GM18519 (cell line): Measurements from ENCODE around the gene PPP1R13B.
"Not testable (repeated sequence)": the region's sequence is repeated elsewhere in the genome, so short reads cannot be mapped to it uniquely, and the experiment has no call there.

ENCODE experiments used
- ATAC-seq: cut with Tn5 transposase; IDR thresholded peaks from one replicate; pipeline ENCODE4 v1.9.1; 2021; ENCODE audit warnings: mild to moderate bottlenecking, moderate library complexity; ENCODE audit not compliant: unreplicated experiment, low FRiP score

The PPP1R13B gene, protein sequence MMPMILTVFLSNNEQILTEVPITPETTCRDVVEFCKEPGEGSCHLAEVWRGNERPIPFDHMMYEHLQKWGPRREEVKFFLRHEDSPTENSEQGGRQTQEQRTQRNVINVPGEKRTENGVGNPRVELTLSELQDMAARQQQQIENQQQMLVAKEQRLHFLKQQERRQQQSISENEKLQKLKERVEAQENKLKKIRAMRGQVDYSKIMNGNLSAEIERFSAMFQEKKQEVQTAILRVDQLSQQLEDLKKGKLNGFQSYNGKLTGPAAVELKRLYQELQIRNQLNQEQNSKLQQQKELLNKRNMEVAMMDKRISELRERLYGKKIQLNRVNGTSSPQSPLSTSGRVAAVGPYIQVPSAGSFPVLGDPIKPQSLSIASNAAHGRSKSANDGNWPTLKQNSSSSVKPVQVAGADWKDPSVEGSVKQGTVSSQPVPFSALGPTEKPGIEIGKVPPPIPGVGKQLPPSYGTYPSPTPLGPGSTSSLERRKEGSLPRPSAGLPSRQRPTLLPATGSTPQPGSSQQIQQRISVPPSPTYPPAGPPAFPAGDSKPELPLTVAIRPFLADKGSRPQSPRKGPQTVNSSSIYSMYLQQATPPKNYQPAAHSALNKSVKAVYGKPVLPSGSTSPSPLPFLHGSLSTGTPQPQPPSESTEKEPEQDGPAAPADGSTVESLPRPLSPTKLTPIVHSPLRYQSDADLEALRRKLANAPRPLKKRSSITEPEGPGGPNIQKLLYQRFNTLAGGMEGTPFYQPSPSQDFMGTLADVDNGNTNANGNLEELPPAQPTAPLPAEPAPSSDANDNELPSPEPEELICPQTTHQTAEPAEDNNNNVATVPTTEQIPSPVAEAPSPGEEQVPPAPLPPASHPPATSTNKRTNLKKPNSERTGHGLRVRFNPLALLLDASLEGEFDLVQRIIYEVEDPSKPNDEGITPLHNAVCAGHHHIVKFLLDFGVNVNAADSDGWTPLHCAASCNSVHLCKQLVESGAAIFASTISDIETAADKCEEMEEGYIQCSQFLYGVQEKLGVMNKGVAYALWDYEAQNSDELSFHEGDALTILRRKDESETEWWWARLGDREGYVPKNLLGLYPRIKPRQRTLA

DNA sequence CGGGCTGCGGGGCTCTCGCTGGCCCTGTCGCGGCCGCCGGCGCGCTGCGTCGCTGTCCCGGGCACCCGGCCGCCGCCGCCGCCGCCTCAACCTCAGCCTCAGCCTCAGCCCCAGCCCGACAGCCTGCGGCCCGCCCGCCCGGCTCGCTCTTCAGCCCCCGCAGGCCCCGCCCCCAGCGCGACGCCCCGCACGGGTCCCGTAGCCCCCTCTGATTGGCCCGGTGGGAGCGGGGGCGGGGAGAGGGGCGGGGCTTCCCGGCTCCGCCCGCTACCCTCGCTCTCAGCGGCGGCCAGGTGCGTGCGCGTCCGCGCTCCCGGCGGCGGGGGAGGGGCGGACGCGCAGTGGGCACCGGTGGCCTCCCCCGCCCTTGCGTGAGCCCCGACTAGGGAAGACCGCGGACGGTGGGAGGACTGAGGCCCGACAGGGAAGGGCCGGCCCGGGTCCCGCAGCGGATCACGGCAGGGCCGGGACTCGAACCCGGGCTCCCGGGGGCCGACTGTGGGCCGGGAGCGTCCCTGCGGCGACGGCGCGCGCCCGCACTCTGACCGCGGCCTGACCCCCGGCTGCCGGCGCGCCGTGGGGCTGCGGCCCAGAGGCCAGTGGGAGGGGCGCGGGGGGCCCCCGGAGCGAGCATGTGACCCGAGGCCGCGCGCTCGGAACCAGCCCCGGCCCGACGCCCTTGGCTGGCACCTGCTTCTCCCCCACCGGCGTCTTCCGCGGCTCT lies at the start of gene PPP1R13B:
Gene PPP1R13B (minus strand): TSS at position 125 of the 724 bp plus-strand sequence. CDS start 268 bp downstream, outside the sequence.
- ATAC-seq = peak; percentile 62

DNA sequence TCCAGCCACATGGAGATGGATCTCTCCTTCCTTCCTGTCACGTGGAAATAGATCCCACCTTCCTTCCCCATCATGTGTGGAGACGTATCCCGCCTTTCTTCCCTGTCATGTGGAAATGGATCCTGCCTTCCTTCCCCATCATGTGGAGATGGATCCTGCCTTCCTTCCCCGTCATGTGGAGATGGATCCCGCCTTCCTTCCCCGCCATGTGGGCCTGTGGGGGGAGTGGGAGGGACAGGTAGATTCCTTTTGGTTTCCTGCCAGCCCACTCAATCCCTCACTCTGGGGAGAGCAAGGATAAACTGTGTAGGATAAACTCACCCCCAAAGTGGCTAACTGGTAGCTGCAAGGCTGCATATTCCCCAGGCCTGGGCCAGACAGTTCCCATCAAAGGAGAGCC lies 49.2 kb upstream of the PPP1R13B start:
- ATAC-seq = no peak

DNA sequence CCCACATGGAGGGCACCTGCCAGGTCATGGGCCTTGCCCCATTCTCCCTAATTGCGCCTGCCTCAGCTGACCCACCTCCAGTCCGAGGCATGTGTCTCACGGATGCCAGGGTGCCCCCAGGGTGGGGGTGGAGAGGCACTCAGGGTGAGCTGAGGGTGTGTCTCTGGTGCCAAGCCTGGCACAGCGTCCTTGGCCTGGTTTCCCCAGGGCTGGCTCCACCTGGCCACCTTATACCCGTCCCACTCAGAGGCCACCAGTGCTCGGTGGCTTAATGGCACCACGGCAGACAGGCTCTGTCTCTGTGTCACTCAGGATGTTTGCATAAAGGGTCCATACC lies 47.3 kb upstream of the PPP1R13B start:
- ATAC-seq = no peak

DNA sequence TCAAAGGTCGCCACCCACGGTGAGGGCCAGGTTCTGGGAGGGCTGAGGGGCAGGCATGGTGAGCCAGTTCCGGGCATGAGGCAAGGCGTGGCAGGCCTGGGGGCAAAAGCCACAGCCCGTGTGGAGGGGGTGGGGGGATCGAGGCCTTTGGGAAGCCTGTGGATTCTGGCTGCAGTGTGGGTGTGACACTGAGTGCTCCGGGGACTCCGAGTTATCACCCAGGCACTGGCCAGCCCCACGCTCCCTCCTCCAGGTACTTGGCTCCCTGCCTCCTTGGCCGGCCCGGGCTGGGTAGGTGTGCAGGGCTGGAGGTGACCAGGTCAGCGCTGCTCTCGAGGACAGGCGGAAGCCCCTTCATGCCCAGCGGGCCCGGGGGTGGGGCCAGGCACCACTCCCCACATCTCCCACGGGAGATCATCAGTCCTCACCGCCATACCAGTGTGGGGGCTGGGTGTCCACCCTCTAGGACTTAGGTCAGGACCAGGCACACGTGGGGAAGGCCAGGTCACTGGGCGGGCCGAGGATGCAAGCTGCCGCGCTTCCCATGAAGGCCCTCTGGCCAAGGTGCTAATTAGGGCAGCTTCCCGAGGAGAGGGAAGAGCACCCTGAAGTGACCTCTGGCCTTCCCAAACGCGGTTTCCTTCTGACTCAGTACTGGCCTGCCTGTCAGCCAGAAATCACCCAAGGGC lies 46.8 kb upstream of the PPP1R13B start:
- no peak for ATAC-seq

DNA sequence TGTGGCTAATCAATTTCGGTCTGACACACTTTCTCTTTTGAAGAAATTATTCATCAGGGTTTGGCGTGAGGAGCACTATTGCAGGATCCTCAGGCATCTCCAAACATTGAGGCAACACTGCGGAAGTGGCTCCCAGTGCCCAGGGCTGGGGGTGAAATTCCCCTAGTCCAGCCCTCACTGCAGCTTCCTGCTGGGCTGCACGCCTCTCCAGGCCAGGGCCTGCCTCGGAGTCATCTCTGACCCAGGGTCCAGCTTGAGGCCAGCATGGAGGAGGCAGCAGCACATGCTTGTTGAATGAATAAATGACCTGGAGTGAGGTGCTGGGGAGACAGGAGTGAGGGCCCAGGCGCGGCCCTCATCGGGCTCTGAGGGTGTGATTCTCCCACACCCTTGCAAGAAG lies 44.9 kb upstream of the PPP1R13B start:
- ATAC-seq = no peak

DNA sequence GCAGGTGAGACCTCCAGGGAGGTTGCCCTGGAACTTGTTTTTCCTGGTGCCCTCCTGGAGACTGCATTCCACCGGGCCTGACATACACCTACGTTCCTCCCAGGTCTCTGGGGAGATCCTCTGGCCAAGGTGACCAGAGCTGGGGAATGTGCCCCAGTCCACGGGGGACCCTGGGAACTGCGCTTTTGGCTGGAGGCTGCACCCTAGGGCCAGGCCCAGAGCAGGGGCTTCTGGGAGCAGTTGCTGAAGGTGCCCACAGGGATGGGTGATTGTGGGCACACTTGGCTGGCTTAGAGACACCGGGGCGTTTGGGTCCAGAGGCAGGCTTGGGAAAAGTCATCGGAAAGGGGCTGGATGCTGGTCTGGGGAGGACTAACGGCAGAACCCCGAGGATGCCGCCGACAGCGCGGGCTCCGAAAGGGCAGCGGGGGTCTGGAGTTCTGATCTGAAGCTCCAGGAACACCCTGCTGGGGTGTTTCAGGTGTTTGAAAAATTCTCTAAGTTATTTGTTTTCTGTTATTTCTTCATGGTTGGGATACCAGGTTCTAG lies 44.4 kb upstream of the PPP1R13B start:
- ATAC-seq = no peak

DNA sequence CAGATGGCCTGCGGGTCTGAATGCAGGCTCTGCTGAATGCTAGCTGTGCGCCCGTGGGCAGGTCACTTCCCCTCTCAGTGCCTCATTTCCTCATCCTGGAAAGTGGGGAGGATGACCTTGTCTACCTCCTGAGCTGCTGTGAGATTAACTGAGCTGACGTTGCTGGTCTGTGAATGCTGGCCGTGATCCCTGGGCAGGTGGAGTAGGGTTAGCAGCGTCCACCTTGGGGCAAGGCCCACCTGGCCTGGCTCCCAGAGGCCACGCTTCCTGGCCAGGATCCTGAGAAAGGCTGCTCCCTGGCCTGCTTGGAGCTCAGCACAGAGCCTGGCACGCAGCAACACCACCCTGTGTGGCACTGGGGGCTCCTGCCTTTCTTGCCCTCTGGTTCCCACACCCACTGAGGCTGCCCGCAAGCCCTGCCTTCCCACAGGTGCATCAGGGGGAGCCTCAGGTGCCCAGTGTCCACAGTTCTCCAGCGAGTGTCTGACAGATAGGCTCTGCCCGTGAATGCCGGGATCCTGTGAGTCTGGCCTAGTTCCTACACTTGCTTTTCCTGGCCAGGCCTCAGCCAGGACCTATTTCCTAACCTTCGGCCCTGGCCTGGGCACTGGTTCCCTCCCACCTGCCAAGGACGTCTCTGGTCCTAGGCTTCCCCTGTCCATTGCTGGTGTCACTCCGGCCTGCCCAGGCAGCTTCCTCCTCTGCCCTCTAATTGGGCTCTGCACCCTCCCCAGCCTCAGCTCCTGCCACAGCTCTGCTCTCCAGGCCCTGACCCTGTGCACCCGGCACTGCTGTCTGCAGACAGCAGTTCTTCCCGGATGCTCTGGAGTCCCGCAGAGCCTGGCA lies 43.7 kb upstream of the PPP1R13B start:
- no peak for ATAC-seq

DNA sequence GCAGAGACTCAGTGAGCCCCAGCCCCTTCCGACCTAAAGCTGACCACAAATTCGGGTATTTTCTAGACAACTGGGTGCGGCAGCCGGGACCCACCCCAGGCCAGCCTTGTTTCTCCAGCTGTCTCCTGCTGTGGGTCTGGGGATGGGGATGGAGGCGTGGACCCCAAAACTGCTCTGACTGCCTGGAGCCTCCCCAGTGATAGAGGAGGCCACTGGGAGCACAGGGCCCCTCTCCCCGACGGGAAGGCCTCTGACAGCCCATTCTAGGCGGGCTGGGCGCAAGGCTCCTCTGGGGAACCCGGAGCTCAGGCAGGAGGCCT lies 42.6 kb upstream of the PPP1R13B start:
- no peak for ATAC-seq

DNA sequence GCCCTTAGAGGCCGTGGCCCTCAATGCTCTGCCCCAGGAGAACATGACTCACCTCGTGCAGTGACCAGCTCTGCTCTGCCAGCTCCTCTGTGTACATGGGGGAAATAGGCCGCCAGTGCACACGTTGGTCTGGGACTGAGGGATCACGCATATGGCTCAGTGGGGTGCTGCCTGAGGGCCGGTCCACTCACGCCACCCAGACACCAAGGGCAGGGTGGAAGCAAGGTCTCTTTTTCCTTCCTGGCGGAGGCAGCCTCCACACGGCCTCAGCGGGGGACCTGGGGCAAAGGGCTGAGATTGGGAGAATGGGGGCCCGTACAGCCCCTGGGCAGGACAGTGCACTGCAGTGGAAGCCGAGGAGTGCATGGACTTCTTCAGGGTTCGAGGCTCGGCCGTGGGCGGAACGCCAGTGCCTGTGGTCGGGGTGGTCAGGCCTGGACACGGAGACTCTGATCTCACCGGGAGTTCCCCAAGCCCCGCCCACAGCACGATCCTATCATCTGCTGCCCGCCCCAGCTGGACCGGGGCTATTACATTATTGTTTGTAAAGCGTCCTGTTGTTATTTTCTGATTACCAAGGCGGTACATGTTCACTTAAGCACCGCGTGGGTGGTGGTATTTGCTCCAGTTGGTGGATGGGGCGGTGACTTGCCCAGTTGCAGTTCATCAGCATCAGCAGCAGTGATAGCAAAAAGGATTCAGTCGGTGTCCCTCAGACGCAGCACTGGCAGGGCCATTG lies 42.1 kb upstream of the PPP1R13B start:
- no peak for ATAC-seq

DNA sequence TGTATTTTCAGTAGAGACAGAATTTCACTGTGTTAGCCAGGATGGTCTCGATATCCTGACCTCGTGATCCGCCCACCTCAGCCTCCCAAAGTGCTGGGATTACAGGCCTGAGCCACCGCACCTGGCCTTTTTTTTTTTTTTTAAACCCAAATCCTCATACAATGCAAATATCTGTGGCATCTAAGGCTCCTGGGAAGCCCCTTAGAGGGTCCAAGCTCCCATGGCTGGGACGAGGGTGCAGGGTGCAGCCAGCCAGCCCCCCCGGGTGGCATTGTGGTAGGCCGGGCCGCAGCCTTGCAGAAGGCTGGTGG lies 41.6 kb upstream of the PPP1R13B start:
- not testable (repeated sequence) for ATAC-seq

DNA sequence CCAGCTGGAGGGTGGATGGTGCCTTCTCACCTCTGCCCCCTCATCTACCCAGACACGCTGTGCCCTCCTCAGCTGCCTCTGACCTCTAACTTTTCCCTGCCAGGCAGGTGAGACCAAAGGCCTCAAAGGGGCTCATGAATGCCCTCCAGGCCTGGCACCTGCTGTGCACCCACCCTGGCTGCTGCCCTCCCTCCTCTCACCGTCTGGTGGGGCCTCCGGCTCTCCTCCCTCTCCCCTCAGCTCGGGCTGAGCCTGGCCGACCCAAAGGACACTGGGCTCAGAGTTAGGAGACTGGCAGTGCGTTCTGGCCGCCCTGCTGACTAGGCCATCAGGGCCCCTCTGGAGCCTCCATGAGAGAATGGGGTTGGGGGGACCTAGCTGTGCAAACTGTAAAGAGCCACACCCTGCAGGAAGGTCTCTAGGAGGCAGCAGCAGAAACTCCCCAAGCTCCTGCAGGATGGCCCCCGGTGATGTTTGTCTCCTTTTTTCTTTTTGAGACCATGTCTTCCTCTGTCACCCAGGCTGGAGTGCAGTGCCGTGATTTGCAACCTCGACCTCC lies 40.3 kb upstream of the PPP1R13B start:
- ATAC-seq = no peak

DNA sequence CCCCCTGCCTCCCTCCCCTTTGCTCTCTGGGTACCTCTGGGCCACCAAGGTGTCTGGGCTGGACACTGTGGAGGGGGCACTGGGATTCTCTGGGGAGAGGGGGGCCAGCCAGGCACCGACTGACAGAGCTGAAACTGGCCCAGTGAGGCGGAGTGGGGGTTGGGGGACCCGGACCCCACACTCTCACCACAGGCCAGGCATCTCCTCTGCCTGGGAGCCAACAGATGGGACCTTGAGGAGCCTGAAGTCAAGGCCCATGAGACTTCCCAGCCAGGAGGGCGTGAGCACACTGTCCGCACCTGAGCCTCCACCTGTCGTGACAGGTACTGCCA lies 39.8 kb upstream of the PPP1R13B start:
- ATAC-seq = no peak

DNA sequence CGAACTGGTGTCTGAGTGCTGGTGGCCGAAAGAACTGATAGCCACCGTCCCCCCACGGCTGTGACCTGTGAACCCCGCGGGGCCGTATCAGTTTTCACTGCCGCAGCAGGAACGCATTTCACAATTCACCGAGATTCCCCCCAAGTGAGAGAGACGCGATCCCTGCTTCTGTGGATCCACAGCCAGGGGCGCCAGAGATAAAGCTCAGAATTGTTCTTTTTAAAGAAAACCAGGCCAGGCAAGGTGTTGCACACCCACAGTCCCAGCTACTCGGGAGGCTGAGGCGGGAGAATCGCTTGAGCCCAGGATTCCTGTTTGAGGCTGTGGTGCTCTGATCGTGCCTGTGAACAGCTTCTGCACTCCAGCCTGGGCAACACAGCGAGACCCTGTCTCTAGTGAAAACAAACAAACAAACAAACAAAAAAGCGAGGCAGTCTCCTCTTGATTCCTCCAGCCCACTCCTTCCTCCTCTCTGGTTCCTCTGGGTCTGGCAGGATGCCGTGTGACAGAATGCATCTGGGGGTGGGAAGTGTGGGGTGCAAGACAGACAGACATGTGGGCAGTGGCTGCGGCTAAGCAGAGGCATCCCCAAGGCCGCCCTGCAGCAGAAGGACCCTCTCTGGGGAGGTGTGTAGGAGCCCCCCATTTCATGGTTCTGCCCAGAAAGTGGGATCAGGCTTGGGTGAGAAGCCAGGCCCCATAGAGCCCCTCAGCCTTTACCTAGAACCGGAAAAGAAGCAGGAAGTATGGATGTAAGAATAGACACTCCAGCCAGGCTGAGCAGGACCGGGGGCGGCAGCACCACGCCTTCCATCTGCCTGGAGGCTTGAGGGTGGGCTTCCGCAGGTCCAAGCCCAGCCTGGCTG lies 39.2 kb upstream of the PPP1R13B start:
- ATAC-seq = no peak

DNA sequence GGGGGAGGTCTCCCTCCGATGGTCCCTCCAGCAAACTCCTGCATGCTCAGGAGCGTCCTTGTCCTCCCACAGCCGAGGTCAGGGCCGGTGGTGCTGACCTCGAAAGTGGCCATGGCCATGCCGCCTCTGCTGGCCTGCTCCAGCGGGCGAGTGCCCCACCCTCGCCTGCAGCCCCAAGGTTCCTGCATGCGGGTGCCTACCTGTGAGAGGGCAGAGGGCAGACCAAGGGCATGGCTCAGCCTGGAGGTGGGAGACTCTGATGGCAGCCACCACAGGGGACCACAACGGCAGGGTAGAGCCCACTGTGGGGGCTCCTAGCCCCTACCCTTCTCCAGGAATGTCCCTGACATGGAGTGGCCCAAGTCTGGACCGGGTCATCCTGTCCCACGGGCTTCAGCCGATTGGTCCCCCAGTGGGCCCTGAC lies 38.1 kb upstream of the PPP1R13B start:
- no peak for ATAC-seq

DNA sequence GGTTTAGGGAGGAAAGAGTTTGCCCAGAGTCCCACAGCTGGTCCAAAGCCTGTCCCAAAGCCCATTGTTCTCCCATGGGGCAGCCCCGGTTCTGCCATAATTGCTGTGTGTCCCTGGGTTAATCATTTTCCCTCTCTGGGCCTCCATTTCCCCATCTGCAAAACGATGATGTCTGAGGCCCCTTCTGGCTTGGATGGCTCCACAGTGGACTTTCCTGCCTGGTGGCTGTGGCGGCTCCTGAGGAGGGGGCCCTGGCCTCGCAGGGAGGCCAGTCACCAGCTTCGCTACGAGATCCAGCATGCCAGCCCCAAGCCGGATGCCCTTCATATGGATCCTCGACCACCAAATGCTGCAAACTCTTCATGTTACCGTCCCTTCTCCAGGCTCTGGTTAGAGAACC lies 37.5 kb upstream of the PPP1R13B start:
- no peak for ATAC-seq

DNA sequence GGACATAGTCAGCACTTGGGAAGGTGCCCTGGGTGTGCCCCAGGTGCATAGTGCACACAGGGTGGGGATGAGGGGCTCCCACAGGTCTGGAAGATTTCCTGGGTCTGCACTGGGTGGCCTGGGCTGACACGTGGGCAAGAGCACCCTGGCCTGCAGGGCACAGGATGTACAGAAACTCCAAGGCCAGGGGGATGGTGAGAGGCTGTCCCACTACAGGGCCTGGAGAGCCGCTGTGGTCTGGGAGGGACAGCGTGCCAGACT lies 35.8 kb upstream of the PPP1R13B start:
- ATAC-seq = no peak

DNA sequence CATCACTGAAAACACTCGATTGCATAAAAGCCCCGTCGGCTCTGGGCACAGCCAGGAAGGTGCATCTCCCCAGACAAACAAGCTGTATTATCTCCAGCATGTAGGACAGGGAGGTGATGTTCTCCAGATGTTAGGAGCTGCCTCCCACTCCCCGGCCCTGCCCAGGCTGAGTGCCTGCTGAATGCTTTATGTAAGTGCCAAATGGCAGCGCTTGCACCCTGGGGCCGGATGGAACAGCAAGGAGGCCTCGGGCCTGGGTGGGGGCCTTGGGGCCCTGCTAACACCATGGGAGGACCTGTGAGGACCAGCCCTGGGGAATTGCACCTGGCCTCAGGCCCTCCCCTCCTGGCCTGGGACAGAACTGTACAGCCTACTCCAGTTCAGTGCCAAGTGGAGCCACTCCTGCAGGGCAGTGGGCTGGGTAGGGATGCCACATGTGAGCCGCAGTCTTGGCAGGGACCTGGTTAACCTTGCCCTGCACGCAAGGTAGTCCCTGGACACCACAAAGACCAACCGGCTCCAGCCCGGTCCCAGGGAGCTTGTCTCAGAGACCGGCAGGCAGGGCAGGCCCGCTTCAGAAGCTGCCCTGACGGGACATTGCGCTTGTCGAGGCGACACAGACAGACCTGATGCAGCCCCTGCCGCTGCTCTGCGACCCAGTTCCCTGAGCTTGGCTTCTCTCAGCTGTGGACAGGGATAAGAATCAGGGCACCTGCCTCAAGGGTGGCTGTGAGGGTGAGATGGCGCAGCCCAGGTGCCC lies 35.3 kb upstream of the PPP1R13B start:
- ATAC-seq = no peak
